ENCODE measurements around the gene TRMU. TPM values are rescaled to one million over a fixed set of nuclear protein-coding genes. Genes with fewer than 3 reads are reported as not detected.

The TRMU gene
- total and polyA plus RNA-seq, 4 donors, result 22.5 to 64.4 (median 47.6) TPM

- Histone ChIP-seq H3K36me3 (ENCODE audit: control insufficient read depth, insufficient read depth, low read length) (peaks cover 46% of the 10 kb centered on the region), H3K27me3 (ENCODE audit: control insufficient read depth, insufficient read depth, low read length) (no peaks in the 10 kb centered on the region), H3K9me3 (ENCODE audit: control insufficient read depth, insufficient read depth, low read length) (no peaks in the 10 kb centered on the region), H3K27ac (ENCODE audit: low read depth, low read length) (no peak overlapping the region), H3K4me1 (ENCODE audit: control insufficient read depth, insufficient read depth, low read length) (peaks cover 7% of the 10 kb centered on the region), H3K4me3 (ENCODE audit: low read depth, low read length) (no peak overlapping the region)
- no peak for DNase-seq (ENCODE audit: low read depth in 4 of 6, low spot score in 6 of 6)
- WGBS (ENCODE audit: insufficient coverage), result 100% methylated on average over 3 of the region's 4 CpGs
Measured at GRCh38 chr22:46330426-46330825, 5.1 kb upstream of the TRMU start.

- Histone ChIP-seq H3K27ac (ENCODE audit: low read depth, low read length) (no peak overlapping the region), H3K36me3 (ENCODE audit: control insufficient read depth, insufficient read depth, low read length) (peaks cover 37% of the 10 kb centered on the region), H3K27me3 (ENCODE audit: control insufficient read depth, insufficient read depth, low read length) (no peaks in the 10 kb centered on the region), H3K9me3 (ENCODE audit: control insufficient read depth, insufficient read depth, low read length) (no peaks in the 10 kb centered on the region), H3K4me3 (ENCODE audit: low read depth, low read length) (no peak overlapping the region), H3K4me1 (ENCODE audit: control insufficient read depth, insufficient read depth, low read length) (peaks cover 11% of the 10 kb centered on the region)
- WGBS (ENCODE audit: insufficient coverage), result 96% methylated on average over 23 of the region's 23 CpGs
- DNase-seq (ENCODE audit: low read depth in 4 of 6, low spot score in 6 of 6), result no peak
Measured at GRCh38 chr22:46331496-46331895, 4.0 kb upstream of the TRMU start.

GRCh38 chr22:46336119-46337078 lies 885 bp downstream of the TRMU start:
- H3K9me3 ChIP-seq (ENCODE audit: control insufficient read depth, insufficient read depth, low read length), result no peaks in the 10 kb centered on the region
- H3K4me1 ChIP-seq (ENCODE audit: control insufficient read depth, insufficient read depth, low read length), result peaks cover 15% of the 10 kb centered on the region
- no peak overlapping the region for H3K27ac ChIP-seq (ENCODE audit: low read depth, low read length)
- peak overlapping the region; percentile 83 for H3K4me3 ChIP-seq (ENCODE audit: low read depth, low read length)
- no peaks in the 10 kb centered on the region for H3K27me3 ChIP-seq (ENCODE audit: control insufficient read depth, insufficient read depth, low read length)
- peaks cover 41% of the 10 kb centered on the region for H3K36me3 ChIP-seq (ENCODE audit: control insufficient read depth, insufficient read depth, low read length)
- 9% methylated on average over 33 of the region's 42 CpGs for WGBS (ENCODE audit: insufficient coverage)
- DNase-seq (ENCODE audit: low read depth in 4 of 6, low spot score in 6 of 6), result peak in 1 of 6 donors; percentile 11

- 97% methylated on average over 5 of the region's 9 CpGs for WGBS (ENCODE audit: insufficient coverage)
- Histone ChIP-seq H3K4me1 (ENCODE audit: control insufficient read depth, insufficient read depth, low read length) (peaks cover 15% of the 10 kb centered on the region), H3K27ac (ENCODE audit: low read depth, low read length) (no peak overlapping the region), H3K36me3 (ENCODE audit: control insufficient read depth, insufficient read depth, low read length) (peaks cover 42% of the 10 kb centered on the region), H3K4me3 (ENCODE audit: low read depth, low read length) (no peak overlapping the region), H3K9me3 (ENCODE audit: control insufficient read depth, insufficient read depth, low read length) (no peaks in the 10 kb centered on the region), H3K27me3 (ENCODE audit: control insufficient read depth, insufficient read depth, low read length) (no peaks in the 10 kb centered on the region)
- DNase-seq (ENCODE audit: low read depth in 4 of 6, low spot score in 6 of 6), result no peak
Measured at GRCh38 chr22:46337870-46338269, 2.4 kb downstream of the TRMU start.

- WGBS (ENCODE audit: insufficient coverage), result 85% methylated on average over 8 of the region's 8 CpGs
- no peak for DNase-seq (ENCODE audit: low read depth in 4 of 6, low spot score in 6 of 6)
- peaks cover 15% of the 10 kb centered on the region for H3K4me1 ChIP-seq (ENCODE audit: control insufficient read depth, insufficient read depth, low read length)
- H3K4me3 ChIP-seq (ENCODE audit: low read depth, low read length), result no peak overlapping the region
- H3K27me3 ChIP-seq (ENCODE audit: control insufficient read depth, insufficient read depth, low read length), result no peaks in the 10 kb centered on the region
- H3K36me3 ChIP-seq (ENCODE audit: control insufficient read depth, insufficient read depth, low read length), result peaks cover 48% of the 10 kb centered on the region
- no peaks in the 10 kb centered on the region for H3K9me3 ChIP-seq (ENCODE audit: control insufficient read depth, insufficient read depth, low read length)
- no peak overlapping the region for H3K27ac ChIP-seq (ENCODE audit: low read depth, low read length)
Measured at GRCh38 chr22:46338636-46339035, 3.1 kb downstream of the TRMU start.

- no peak for DNase-seq (ENCODE audit: low read depth in 4 of 6, low spot score in 6 of 6)
- Histone ChIP-seq H3K36me3 (ENCODE audit: control insufficient read depth, insufficient read depth, low read length) (peaks cover 59% of the 10 kb centered on the region), H3K4me3 (ENCODE audit: low read depth, low read length) (no peak overlapping the region), H3K27ac (ENCODE audit: low read depth, low read length) (no peak overlapping the region), H3K4me1 (ENCODE audit: control insufficient read depth, insufficient read depth, low read length) (peaks cover 12% of the 10 kb centered on the region), H3K9me3 (ENCODE audit: control insufficient read depth, insufficient read depth, low read length) (no peaks in the 10 kb centered on the region), H3K27me3 (ENCODE audit: control insufficient read depth, insufficient read depth, low read length) (no peaks in the 10 kb centered on the region)
- 91% methylated on average over 5 of the region's 5 CpGs for WGBS (ENCODE audit: insufficient coverage)
Measured at GRCh38 chr22:46339956-46340355, 4.4 kb downstream of the TRMU start.

- H3K4me3 ChIP-seq (ENCODE audit: low read depth, low read length), result no peak overlapping the region
- H3K27ac ChIP-seq (ENCODE audit: low read depth, low read length), result no peak overlapping the region
- no peaks in the 10 kb centered on the region for H3K27me3 ChIP-seq (ENCODE audit: control insufficient read depth, insufficient read depth, low read length)
- H3K4me1 ChIP-seq (ENCODE audit: control insufficient read depth, insufficient read depth, low read length), result peaks cover 8% of the 10 kb centered on the region
- H3K9me3 ChIP-seq (ENCODE audit: control insufficient read depth, insufficient read depth, low read length), result no peaks in the 10 kb centered on the region
- H3K36me3 ChIP-seq (ENCODE audit: control insufficient read depth, insufficient read depth, low read length), result peaks cover 64% of the 10 kb centered on the region
- DNase-seq (ENCODE audit: low read depth in 4 of 6, low spot score in 6 of 6), result no peak
- WGBS (ENCODE audit: insufficient coverage), result 93% methylated on average over 12 of the region's 13 CpGs
Measured at GRCh38 chr22:46340676-46341075, 5.2 kb downstream of the TRMU start.

GRCh38 chr22:46346680-46347405 lies 11.3 kb downstream of the TRMU start:
- H3K27ac ChIP-seq (ENCODE audit: low read depth, low read length), result no peak overlapping the region
- peaks cover 81% of the 10 kb centered on the region for H3K36me3 ChIP-seq (ENCODE audit: control insufficient read depth, insufficient read depth, low read length)

GRCh38 chr22:46347646-46348045 lies 12.1 kb downstream of the TRMU start:
- peaks cover 12% of the 10 kb centered on the region for H3K4me1 ChIP-seq (ENCODE audit: control insufficient read depth, insufficient read depth, low read length)
- no peak for DNase-seq (ENCODE audit: low read depth in 4 of 6, low spot score in 6 of 6)
- H3K27me3 ChIP-seq (ENCODE audit: control insufficient read depth, insufficient read depth, low read length), result no peaks in the 10 kb centered on the region
- WGBS (ENCODE audit: insufficient coverage), result 95% methylated on average over 12 of the region's 12 CpGs
- H3K4me3 ChIP-seq (ENCODE audit: low read depth, low read length), result no peak overlapping the region
- peaks cover 81% of the 10 kb centered on the region for H3K36me3 ChIP-seq (ENCODE audit: control insufficient read depth, insufficient read depth, low read length)
- H3K9me3 ChIP-seq (ENCODE audit: control insufficient read depth, insufficient read depth, low read length), result no peaks in the 10 kb centered on the region
- no peak overlapping the region for H3K27ac ChIP-seq (ENCODE audit: low read depth, low read length)

More at GRCh38 chr22:46346680-46347405, 11.3 kb downstream of the TRMU start:
- WGBS (ENCODE audit: insufficient coverage), result 91% methylated on average over 16 of the region's 19 CpGs
- Histone ChIP-seq H3K27me3 (ENCODE audit: control insufficient read depth, insufficient read depth, low read length) (no peaks in the 10 kb centered on the region), H3K4me3 (ENCODE audit: low read depth, low read length) (no peak overlapping the region), H3K4me1 (ENCODE audit: control insufficient read depth, insufficient read depth, low read length) (peaks cover 12% of the 10 kb centered on the region), H3K9me3 (ENCODE audit: control insufficient read depth, insufficient read depth, low read length) (no peaks in the 10 kb centered on the region)
- DNase-seq (ENCODE audit: low read depth in 4 of 6, low spot score in 6 of 6), result no peak
